Endometrial microvascular endothelial cells (primary cell): ENCODE data around the gene ACAN. TPM values are rescaled to one million over a fixed set of nuclear protein-coding genes. Genes with fewer than 3 reads are reported as not detected.

Experiments used
- in situ Hi-C: cut with HindIII; loops from 2 replicates; pipeline ENCODE4 v1.10.0; 2017; ENCODE audit warnings: low sequenced_read_pairs, low pct_unique_long_range_greater_than_20kb; ENCODE audit errors: inconsistent ontology term
- total RNA-seq: library from RNA; depleted of rRNA; stranded (reverse); fragments of >200 nt; gene quantifications from one replicate; pipeline ENCODE4 v1.2.3, GENCODE V29; 2015; ENCODE audit errors: inconsistent ontology term

The ACAN gene
- total RNA-seq, 1 donor from 2014 or later: 0.37 TPM

- in situ Hi-C loops: no loop called here
These were observed 32.4 kb downstream of the ACAN start for GRCh38 chr15:88835646-88836045.

GRCh38 chr15:88838667-88839066, 35.4 kb downstream of the ACAN start:
- in situ Hi-C loops: no loop called here

- in situ Hi-C loops: no loop called here
These were observed 35.9 kb downstream of the ACAN start for GRCh38 chr15:88839146-88839545.

GRCh38 chr15:88839961-88840360, 36.7 kb downstream of the ACAN start:
- in situ Hi-C loops: no loop called here

- in situ Hi-C loops: no loop called here
These were observed 38.0 kb downstream of the ACAN start for GRCh38 chr15:88841236-88841635.

- in situ Hi-C loops: no loop called here
These were observed 38.9 kb downstream of the ACAN start for GRCh38 chr15:88842156-88842555.

- in situ Hi-C loops: no loop called here
These were observed 40.1 kb downstream of the ACAN start for GRCh38 chr15:88843334-88843733.

- in situ Hi-C loops: no loop called here
These were observed 41.6 kb downstream of the ACAN start for GRCh38 chr15:88844749-88845386.

GRCh38 chr15:88845616-88846015, 42.4 kb downstream of the ACAN start:
- in situ Hi-C loops: no loop called here

- in situ Hi-C loops: no loop called here
These were observed 43.9 kb downstream of the ACAN start for GRCh38 chr15:88847144-88847543.

GRCh38 chr15:88848203-88848602, 45.0 kb downstream of the ACAN start:
- in situ Hi-C loops: no loop called here

GRCh38 chr15:88849376-88850072, 46.3 kb downstream of the ACAN start:
- in situ Hi-C loops: no loop called here

GRCh38 chr15:88852476-88852875, 49.2 kb downstream of the ACAN start:
- in situ Hi-C loops: no loop called here

- in situ Hi-C loops: no loop called here
These were observed 55.7 kb downstream of the ACAN start for GRCh38 chr15:88858934-88859333.

- in situ Hi-C loops: no loop called here
These were observed 56.3 kb downstream of the ACAN start for GRCh38 chr15:88859550-88859949.

GRCh38 chr15:88860212-88860611, 57.0 kb downstream of the ACAN start:
- in situ Hi-C loops: no loop called here

- in situ Hi-C loops: no loop called here
These were observed 60.2 kb downstream of the ACAN start for GRCh38 chr15:88863412-88863811.

- in situ Hi-C loops: no loop called here
These were observed 61.7 kb downstream of the ACAN start for GRCh38 chr15:88864861-88865497.

GRCh38 chr15:88865498-88866099, 62.4 kb downstream of the ACAN start:
- in situ Hi-C loops: no loop called here
